Measurements from ENCODE around the gene ALOX15B.

- no peak for TF ChIP-seq CTCF (conservative IDR thresholded peaks at IDR 0.05 in 1 of 2, IDR thresholded peaks at IDR 0.05 in 1 of 2; ENCODE audit: extremely low read depth in 1 of 2, insufficient read depth in 1 of 2, low read depth in 1 of 2, low read length in 2 of 2)
- no peak for TF ChIP-seq EZH2 (IDR thresholded peaks at IDR 0.05; ENCODE audit: borderline replicate concordance, low read length)
These were observed 45.4 kb downstream of the ALOX15B start for GRCh38 chr17:8084250-8084649.
